HG03135 (cell line): ENCODE results near the gene DUSP3.

ENCODE experiments used
- ATAC-seq: cut with Tn5 transposase; IDR thresholded peaks from one replicate; pipeline ENCODE4 v1.9.1; 2021; ENCODE audit warnings: mild to moderate bottlenecking, moderate library complexity; ENCODE audit not compliant: unreplicated experiment

Gene DUSP3

DNA sequence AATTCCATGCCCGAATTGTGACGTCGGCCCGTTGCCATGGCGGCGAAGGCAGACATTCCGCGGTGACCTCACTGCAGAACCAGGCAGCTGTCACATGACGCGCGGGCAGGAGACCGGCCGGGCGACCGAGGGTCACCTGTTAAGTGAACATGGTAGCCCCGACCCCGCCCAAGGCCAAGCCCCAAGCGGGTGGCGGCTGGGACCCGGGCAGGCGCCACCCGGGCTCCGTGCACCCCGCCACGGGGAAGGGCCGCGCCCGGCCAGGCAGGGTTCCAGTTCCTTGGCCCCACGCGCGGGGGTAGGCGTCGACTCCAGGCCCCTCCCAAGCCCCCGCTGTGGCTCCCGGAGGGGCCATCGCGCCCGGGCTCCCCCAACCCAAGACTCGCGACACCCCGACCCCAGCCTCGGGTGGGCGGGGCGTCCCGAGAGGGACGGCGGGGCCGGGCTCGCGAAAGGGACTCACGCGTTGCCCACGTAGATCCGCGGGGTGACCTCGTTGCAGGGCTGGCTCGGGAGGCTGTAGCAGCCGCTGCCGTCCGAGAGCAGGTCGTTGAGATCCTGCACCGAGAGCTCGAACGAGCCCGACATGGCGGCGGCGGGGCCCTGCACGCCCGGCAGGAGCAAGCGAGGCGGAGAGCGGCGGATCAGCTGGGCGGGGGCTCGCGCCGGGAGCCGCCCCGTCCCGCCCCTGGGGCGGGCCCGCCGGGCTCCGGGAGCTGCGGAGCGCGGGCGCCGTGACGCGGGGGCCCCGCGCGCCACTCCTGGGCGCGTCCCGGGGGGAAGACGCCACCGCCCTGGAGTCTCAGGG lies at the start of gene DUSP3:
TSS of gene DUSP3 (minus strand) at position 641 of the 808 bp plus-strand sequence. CDS start at position 588, 53 bp downstream.
- ATAC-seq = peak; percentile 77

GRCh38 chr17:43827596-43827995 lies 48.8 kb upstream of the DUSP3 start:
- ATAC-seq = no peak

DNA sequence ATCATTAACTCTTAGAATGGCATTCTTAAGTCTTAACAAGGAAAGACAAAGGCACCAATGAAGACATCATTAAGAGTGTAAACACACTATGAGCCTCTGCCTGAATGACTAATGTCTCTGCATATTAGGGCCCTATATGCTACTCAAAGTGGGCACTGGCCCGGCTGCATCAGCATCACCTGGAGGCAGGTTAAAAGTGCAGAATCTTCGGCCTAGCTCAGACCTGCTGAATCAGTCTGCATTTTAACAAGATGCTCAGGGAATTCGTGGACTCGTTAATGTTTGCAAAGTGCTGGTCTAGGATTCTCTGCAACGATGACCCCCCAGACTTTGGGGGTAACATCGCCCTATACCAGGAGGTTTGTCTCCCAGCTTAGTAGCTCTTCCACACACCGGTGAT lies 47.4 kb upstream of the DUSP3 start:
- no peak for ATAC-seq

DNA sequence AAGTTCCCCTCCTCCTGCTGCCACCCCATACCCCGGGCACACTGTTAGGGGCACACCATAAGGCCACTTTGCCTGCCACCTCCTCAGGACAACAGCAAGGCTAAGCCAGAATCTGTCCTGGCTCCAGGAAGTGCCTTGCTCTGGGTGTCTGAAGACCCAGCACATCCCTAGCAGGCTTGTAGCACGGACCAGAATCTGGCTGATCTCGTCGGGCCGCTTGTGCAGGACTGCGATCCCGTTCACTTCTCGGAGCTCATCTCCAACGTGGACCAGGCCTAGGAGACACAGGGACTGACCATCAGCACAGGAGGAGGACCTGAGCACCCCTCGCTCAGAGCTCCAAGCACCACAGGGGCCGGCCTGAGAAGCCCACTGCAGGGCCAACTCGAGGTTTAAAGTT lies 46.8 kb upstream of the DUSP3 start:
- ATAC-seq = no peak

DNA sequence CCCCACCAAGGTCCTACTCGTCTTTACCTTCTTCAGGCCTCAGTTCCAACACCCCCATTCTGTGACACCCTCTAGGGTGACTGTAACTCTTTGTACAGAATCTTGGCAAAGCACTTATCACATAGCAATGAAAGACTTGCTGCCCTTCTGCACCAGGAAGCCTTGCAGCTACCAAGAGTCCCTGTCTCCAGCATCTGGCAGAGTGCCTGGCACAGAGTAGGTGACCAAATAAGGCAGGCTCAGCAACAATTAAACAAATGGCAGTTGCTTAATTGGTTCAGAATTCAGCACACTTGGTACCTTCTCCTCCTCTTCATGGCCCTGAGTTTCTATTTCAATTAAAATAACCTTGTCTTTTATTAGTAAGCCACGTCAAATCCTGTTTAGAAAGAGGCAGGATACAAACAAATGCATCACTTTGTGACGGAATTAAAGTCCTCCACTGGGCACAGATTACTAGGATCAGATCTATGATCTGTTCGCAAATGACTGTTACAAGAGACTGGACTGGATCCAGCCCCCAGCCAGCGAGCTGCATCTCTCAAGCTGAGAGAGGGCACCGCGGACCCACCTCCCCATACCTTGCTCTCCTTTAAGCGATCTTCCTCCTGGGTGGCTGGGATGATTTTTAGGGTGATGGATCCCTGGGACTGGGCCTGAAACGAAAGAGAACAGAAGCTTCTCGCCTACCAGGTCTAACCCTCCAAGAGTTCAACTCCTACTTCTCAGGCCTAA lies 44.7 kb upstream of the DUSP3 start:
- ATAC-seq = no peak

DNA sequence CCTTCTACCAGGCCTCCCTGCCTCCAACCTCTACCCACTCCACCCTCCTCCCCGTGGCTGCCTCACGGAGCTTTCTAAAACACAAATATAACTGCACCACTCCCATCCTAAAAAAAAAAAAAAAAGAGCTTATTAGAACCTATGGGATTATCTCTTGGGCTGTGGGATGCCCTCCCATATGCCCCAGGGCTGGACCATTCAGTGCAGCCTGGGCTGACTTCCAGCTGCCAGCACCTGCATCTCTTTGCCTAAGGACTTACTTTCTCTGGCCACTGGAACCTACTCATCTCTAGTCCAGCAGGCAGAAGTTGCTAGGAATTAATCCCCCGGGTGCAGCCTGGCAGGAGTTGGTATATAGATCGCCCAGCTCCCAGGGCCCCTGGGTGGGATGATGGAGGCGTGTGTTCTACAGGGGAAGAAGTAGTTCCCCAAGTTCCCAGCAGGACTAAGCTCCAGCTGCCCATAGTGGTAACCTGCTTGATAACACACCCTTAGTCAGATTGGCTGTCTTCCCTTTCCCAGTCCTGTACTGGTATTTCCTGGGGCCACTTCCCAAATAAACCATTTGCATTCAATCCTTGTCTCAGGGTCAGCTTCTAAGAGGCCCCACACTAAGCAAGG lies 43.9 kb upstream of the DUSP3 start:
- ATAC-seq = no peak

DNA sequence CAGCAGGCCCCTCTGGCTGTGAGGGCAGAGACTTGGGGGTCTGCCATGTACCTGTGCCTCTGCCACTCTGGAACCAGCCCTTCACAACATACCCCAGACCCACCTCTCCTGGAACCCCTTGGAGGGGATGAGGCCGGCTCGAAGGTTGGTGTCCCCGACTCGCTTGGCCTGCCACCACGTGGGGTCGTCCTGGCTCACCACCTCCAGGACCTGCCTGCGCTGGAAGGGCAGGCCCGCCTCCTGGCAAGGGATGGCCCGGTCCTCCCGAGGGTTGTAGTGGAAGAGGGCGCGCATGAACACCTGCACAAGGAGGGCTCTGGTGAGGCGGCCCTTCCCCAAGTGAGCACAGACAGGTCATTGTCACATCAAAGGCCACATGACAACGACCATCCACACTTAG lies 42.0 kb upstream of the DUSP3 start:
- ATAC-seq = no peak

DNA sequence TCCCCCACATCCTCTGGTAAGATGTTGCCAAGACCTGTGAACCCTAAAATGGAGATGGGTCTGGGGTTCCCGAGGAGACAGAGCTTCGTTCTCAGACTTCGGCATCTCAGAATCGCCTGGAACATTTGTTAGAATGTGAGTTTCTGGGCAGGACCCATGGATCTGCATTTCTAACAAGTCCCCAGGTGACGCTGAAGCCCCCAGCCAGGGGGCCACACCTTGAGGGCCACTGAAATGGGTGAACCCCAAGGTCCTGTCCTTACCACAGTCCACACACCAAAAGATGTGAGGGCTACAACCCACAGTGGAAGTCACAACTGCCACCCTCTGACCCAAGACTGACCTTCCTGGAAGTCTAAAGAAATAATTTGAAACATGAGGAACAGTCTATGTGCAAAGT lies 40.2 kb upstream of the DUSP3 start:
- ATAC-seq = no peak

- no peak for ATAC-seq
These were observed 39.0 kb upstream of the DUSP3 start for GRCh38 chr17:43817826-43818225.

DNA sequence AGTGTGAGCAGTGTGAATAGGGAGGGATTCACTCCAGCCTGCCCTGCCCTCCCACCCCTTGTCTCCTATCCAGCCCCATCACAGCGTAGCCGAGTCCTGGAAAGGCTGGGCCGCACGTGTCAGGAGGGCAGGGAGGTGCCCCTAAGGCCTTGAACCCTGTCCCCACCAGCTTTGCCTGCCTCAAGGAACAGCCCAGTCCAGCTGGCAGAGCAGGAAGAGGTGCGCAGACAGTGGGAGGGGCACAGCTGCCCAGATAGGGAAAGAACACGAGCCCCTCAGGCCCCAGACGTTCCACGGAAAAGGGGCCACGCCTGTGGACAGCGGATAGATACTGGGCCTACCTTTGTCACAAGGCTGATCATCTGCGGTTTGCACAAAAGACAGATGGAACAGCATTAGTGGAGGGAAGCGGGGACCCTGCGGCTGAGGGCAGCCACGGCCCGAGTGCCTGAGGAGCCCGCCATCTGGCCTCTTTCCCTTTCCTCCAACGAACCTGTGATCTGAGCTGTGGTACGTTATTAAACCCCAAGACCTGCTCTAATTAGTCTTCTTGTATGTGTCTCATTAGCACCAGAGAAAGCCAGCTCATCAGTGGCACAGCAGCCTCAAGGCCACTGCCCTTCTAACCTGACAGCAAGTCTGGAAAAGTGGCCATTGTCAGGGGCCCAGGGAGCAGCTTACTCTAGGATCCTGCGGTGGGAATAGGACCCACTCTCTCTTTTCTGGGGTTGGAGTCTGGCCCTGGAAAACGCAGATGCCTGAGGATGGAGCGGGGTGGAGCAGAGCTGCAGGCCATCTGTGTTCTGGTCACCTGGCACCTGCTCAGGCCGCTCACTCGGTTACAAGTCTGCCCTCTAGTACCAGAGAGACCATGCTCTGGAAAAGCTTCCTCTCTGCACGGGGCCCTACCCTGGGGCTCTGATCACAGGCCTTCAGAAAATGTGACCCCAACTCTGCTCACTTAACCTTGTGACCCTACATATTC lies 37.9 kb upstream of the DUSP3 start:
- ATAC-seq = no peak

DNA sequence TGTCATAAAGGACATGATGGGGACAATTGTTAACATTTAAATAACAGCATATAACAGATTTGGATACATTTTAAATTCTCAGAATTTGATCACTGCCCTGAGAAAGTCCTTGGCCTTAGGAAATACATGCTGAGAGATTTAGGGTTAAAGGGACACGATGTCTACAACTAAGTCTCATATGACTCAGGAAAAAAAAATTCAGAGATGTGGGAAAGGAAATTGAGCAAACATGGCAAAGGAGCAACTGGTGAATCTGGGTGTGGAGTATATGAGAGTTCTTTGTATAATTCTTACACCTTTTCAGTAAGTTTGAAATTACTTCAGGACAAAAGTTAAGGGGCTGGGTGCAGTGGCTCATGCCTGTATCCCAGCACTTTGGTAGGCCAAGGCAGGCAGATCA lies 35.9 kb upstream of the DUSP3 start:
- ATAC-seq = no peak

DNA sequence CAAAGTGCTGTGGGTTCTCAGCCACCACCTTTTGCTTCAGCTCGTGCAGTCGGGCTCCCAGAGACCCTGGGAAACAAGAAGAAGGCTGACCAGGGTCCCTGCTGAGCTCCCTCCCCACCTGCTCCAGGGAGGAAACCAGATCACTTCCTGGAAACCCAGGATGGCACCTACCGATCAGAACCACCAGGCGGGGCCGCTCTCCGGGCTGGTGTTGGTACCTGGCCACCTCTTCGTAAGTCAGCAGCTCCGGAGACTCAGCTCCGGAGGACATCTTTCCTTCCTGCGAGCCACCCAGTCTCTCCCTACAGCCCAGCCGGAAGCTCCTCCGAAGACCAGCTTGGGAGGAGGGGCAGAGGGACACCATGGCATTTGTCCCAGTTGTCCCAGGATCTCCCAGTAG lies 35.2 kb upstream of the DUSP3 start:
- ATAC-seq = no peak

DNA sequence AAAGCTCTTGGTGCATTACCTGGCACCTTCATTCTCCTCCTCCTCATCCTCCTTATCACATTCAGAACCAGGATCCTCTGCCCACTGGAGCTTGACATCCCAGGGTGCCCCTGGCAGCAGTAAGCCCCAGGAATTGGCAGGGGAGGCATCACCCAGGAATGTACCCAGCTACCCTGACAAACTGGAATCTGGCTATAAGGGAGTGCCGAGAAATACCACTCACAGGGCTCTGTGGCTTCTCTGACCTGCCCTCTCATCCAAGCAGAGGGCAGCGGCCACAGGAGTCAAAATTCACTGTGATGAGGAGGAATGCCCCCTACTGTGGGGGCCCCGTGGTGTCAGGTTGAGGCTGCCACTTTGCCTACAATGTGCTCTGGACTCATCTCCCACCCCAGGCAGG lies 34.6 kb upstream of the DUSP3 start:
- no peak for ATAC-seq

- no peak for ATAC-seq
These were observed 33.9 kb upstream of the DUSP3 start for GRCh38 chr17:43812396-43813265.

GRCh38 chr17:43810823-43811222 lies 32.0 kb upstream of the DUSP3 start:
- ATAC-seq = no peak

DNA sequence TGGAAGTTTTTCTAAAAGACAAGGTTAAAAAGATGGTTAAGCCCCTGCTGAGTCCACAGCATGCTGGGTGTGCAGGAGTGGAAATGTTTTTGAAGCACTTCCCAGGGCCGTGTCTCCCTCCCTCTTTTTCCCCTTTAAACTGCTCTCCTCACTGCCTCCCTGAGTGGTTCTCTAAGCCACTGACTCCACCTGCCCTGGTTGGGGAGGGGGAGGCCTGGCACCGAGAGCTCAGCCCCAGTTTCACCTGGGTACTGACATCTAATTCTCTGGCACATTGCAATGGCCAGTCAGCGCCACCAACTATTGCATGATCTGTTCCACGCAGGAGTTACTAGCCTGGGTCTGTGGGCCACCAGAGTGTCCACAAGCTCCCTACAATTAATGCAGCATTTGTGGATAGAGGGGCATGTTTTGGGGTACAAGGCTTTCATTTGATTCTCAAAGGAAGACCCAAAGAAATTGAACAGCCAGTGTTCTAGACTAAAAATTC lies 31.5 kb upstream of the DUSP3 start:
- no peak for ATAC-seq

DNA sequence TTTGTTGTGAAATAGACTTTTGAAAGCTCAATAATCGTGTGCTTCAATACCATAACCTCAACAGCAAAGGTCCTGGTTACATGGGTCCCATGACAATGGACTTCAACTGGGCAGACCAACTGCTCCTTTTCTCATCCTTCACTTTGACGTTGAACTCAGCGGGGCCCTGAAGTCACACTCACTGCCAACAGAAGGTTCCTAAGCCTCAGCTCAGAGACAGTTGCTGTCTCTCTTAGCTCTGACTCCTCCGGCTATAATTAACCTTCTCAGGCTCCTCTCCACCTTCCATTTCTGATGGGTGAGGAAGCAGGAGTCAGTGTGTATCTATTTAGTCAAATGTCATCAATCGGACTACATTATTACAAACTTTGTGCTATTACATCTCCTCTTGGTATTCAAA lies 30.3 kb upstream of the DUSP3 start:
- no peak for ATAC-seq

DNA sequence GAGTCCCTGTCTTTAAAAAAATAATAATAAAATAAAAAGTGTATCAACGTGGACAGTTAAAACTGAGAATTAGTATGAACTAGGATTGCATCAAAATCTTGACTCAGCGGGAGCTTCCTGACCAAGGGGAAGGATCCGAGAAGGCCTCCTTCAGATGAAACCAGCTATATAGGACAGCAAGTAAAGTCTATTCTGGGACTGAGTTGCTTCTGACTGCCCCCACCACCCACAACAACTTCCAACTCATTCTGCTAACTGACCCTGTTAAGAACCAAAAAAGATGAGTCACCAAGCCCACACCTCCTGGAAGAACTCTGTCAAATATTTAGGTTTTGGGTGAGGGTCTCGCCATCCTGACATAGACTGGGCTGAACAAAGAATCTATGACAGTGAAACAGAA lies 29.3 kb upstream of the DUSP3 start:
- no peak for ATAC-seq

GRCh38 chr17:43805117-43805516 lies 26.3 kb upstream of the DUSP3 start:
- ATAC-seq = no peak

GRCh38 chr17:43803758-43804157 lies 25.0 kb upstream of the DUSP3 start:
- ATAC-seq = no peak
